Right forelimb (tissue), 1 donor: ENCODE measurements around the gene RPL12.

ENCODE experiments used
- DNase-seq: peaks from one replicate; pipeline ENCODE4 v3.0.0-alpha.2; 2018

RPL12 gene

GRCh38 chr9:127450830-127451607 is at the start of gene RPL12, which contains the start of gene LRSAM1:
RPL12 (minus strand) TSS chr9:127451406; CDS start chr9:127451317, 89 bp downstream.
LRSAM1 (plus strand) TSS chr9:127451510; CDS start chr9:127454528, 3,018 bp downstream.
- peak; percentile 99 for DNase-seq

GRCh38 chr9:127500862-127501261 is 49.7 kb upstream of the RPL12 start:
- no peak for DNase-seq

GRCh38 chr9:127500399-127500798 is 49.2 kb upstream of the RPL12 start:
- DNase-seq: no peak

GRCh38 chr9:127498298-127498697 is 47.1 kb upstream of the RPL12 start:
- DNase-seq: no peak

- DNase-seq: no peak
Observed at GRCh38 chr9:127497656-127498290, 46.6 kb upstream of the RPL12 start.

- DNase-seq: no peak
Observed at GRCh38 chr9:127496974-127497373, 45.8 kb upstream of the RPL12 start.

- DNase-seq: no peak
Observed at GRCh38 chr9:127495884-127496555, 44.8 kb upstream of the RPL12 start.

GRCh38 chr9:127494304-127494702 is 43.1 kb upstream of the RPL12 start:
- no peak for DNase-seq

GRCh38 chr9:127493592-127494303 is 42.5 kb upstream of the RPL12 start:
- no peak for DNase-seq

GRCh38 chr9:127492616-127493015 is 41.4 kb upstream of the RPL12 start:
- no peak for DNase-seq

- DNase-seq: no peak
Observed at GRCh38 chr9:127491516-127491915, 40.3 kb upstream of the RPL12 start.

- DNase-seq: no peak
Observed at GRCh38 chr9:127490535-127491230, 39.5 kb upstream of the RPL12 start.

- DNase-seq: no peak
Observed at GRCh38 chr9:127489471-127490115, 38.4 kb upstream of the RPL12 start.

GRCh38 chr9:127488946-127489345 is 37.7 kb upstream of the RPL12 start:
- no peak for DNase-seq

GRCh38 chr9:127485995-127486394 is 34.8 kb upstream of the RPL12 start:
- DNase-seq: no peak

- DNase-seq: no peak
Observed at GRCh38 chr9:127482662-127483061, 31.5 kb upstream of the RPL12 start.

GRCh38 chr9:127479507-127480081 is 28.4 kb upstream of the RPL12 start:
- no peak for DNase-seq

- no peak for DNase-seq
Observed at GRCh38 chr9:127474592-127474991, 23.4 kb upstream of the RPL12 start.

- no peak for DNase-seq
Observed at GRCh38 chr9:127473932-127474331, 22.7 kb upstream of the RPL12 start.

GRCh38 chr9:127473501-127473900 is 22.3 kb upstream of the RPL12 start:
- no peak for DNase-seq

GRCh38 chr9:127470662-127471061 is 19.5 kb upstream of the RPL12 start:
- no peak for DNase-seq

- no peak for DNase-seq
Observed at GRCh38 chr9:127467621-127468020, 16.4 kb upstream of the RPL12 start.
